H1 (cell line): ENCODE results near the gene SERPINE3. TPM values are rescaled to one million over a fixed set of nuclear protein-coding genes. Genes with fewer than 3 reads are reported as not detected.

Source experiments
- BCL11A ChIP-seq, 2 experiments: IDR thresholded peaks; one replicate each; pipeline ENCODE4 v1.6.1; 2011; ENCODE audit warnings: low read depth in 2 of 2, low read length in 2 of 2, mild to moderate bottlenecking in 2 of 2
- POLR2AphosphoS5 ChIP-seq: IDR thresholded peaks from 2 replicates; pipeline ENCODE4 v1.6.1; 2011; ENCODE audit warnings: low read depth, low read length
- polyA plus RNA-seq, 7 experiments: library from polyadenylated mRNA; depleted of rRNA in 3 of 7; stranded (reverse) in 5 of 7; unstranded in 2 of 7; fragments of >200 nt in 5 of 7; fragments of 200-250 nt in 2 of 7; gene quantifications; 1 replicate in 5 of 7; 2 replicates in 1 of 7; 4 replicates in 1 of 7; pipeline versions ENCODE4 v1.2.1 to v1.2.3, GENCODE V29; 2011 to 2013; ENCODE audit warnings: missing spikeins in 2 of 7, mixed read lengths in 2 of 7
- total RNA-seq: library from RNA; stranded (reverse); fragmentation: NEBNext Ultra II Directional; extraction: Animal tissue kit (Norgen Biotek cat#: 25700); gene quantifications from 2 replicates; pipeline ENCODE4 v1.2.1, GENCODE V29; 2021
- TF ChIP-seq, protein P1 (sequence below), 3 experiments: IDR thresholded peaks; 1 replicate in 2 of 3; 2 replicates in 1 of 3; pipeline versions ENCODE4 v1.5.1 to v1.6.1; 2011; ENCODE audit warnings: low read length in 3 of 3, mild to moderate bottlenecking in 3 of 3, inconsistent platforms in 2 of 3, low read depth in 1 of 3, moderate library complexity in 1 of 3; ENCODE audit not compliant: insufficient read depth in 1 of 3; ENCODE audit errors: control extremely low read depth in 1 of 3

SERPINE3 gene
- total and polyA plus RNA-seq, 2 of the 8 experiments (the other 6 are each of a cell fraction or from before 2014, with no cell fraction given), result 0.34 to 1.0 TPM

DNA sequence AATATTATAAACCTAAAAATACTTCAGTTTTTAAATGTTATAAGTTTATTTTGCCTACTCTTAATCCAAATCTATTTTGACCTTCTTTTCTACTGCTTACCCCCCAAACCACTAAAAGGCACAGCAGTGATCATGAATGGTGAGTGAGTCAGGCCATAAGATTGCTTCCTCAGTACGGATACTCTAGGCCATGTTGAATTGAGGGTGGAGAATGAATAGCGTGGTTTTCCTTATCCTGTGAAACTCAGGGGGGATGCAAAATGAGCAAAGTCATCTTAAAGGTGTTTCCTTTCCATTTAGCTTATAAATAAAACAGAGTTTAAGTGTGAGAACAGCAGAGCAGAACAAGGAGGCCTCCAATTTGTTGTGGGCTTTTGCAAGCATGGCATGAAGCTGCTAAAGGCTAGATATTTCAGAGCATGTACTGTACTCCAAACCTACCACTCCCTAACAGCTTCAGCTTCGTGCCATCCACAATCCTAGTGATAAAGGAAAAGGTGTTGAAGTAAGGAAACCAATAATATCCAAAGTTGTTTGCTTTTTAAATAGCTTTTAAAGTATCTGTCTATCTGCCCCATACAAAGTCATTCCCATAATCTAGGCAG lies 25.0 kb downstream of the SERPINE3 start (continued):
- TF ChIP-seq, protein P1, sequence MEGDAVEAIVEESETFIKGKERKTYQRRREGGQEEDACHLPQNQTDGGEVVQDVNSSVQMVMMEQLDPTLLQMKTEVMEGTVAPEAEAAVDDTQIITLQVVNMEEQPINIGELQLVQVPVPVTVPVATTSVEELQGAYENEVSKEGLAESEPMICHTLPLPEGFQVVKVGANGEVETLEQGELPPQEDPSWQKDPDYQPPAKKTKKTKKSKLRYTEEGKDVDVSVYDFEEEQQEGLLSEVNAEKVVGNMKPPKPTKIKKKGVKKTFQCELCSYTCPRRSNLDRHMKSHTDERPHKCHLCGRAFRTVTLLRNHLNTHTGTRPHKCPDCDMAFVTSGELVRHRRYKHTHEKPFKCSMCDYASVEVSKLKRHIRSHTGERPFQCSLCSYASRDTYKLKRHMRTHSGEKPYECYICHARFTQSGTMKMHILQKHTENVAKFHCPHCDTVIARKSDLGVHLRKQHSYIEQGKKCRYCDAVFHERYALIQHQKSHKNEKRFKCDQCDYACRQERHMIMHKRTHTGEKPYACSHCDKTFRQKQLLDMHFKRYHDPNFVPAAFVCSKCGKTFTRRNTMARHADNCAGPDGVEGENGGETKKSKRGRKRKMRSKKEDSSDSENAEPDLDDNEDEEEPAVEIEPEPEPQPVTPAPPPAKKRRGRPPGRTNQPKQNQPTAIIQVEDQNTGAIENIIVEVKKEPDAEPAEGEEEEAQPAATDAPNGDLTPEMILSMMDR (IDR thresholded peaks at IDR 0.05; ENCODE audit: control extremely low read depth in 1 of 3, insufficient read depth in 1 of 3, low read depth in 1 of 3, low read length in 3 of 3), result no peak
- no peak for TF ChIP-seq POLR2AphosphoS5
- no peak for TF ChIP-seq BCL11A (IDR thresholded peaks at IDR 0.05; ENCODE audit: low read depth in 2 of 2, low read length in 2 of 2)
